Smooth muscle cell of the brain vasculature (primary cell): ENCODE results near the gene SCAMP1.
"Not testable (repeated sequence)": the region's sequence is repeated elsewhere in the genome, so short reads cannot be mapped to it uniquely, and the experiment has no call there.

Source experiments
- DNase-seq: peaks from one replicate; pipeline ENCODE4 v3.0.0-alpha.2; 2012; ENCODE audit warnings: low read depth, low spot score

Gene SCAMP1

GRCh38 chr5:78429332-78429980 lies 69.0 kb downstream of the SCAMP1 start:
- DNase-seq: no peak

- DNase-seq: no peak
These were observed 70.4 kb downstream of the SCAMP1 start for GRCh38 chr5:78430866-78431265.

- DNase-seq: no peak
These were observed 73.6 kb downstream of the SCAMP1 start for GRCh38 chr5:78433972-78434371.

- DNase-seq: no peak
These were observed 87.5 kb downstream of the SCAMP1 start for GRCh38 chr5:78447775-78448424.

GRCh38 chr5:78449103-78449502 lies 88.7 kb downstream of the SCAMP1 start:
- no peak for DNase-seq

GRCh38 chr5:78457507-78457906 lies 97.1 kb downstream of the SCAMP1 start:
- not testable (repeated sequence) for DNase-seq

GRCh38 chr5:78458843-78459242 lies 98.4 kb downstream of the SCAMP1 start:
- no peak for DNase-seq

GRCh38 chr5:78467140-78467539 lies 106.7 kb downstream of the SCAMP1 start:
- no peak for DNase-seq

GRCh38 chr5:78467752-78468357 lies 107.4 kb downstream of the SCAMP1 start:
- peak; percentile 37 for DNase-seq

- DNase-seq: no peak
These were observed 111.5 kb downstream of the SCAMP1 start for GRCh38 chr5:78471896-78472295.

- DNase-seq: no peak
These were observed 112.2 kb downstream of the SCAMP1 start for GRCh38 chr5:78472469-78473106.

- DNase-seq: no peak
These were observed 113.3 kb downstream of the SCAMP1 start for GRCh38 chr5:78473751-78474150.

- DNase-seq: no peak
These were observed 115.0 kb downstream of the SCAMP1 start for GRCh38 chr5:78475370-78475769.

GRCh38 chr5:78476795-78477194 lies 116.4 kb downstream of the SCAMP1 start:
- no peak for DNase-seq

GRCh38 chr5:78482948-78483347 lies 122.5 kb downstream of the SCAMP1 start:
- no peak for DNase-seq

- DNase-seq: no peak
These were observed 123.5 kb downstream of the SCAMP1 start for GRCh38 chr5:78483809-78484521.

GRCh38 chr5:78486218-78486617 lies 125.8 kb downstream of the SCAMP1 start:
- no peak for DNase-seq

GRCh38 chr5:78487846-78488245 lies 127.4 kb downstream of the SCAMP1 start:
- no peak for DNase-seq

GRCh38 chr5:78490709-78491485 lies 130.5 kb downstream of the SCAMP1 start:
- DNase-seq: no peak

- no peak for DNase-seq
These were observed 131.8 kb downstream of the SCAMP1 start for GRCh38 chr5:78492224-78492623.

GRCh38 chr5:78492650-78493049 lies 132.2 kb downstream of the SCAMP1 start:
- no peak for DNase-seq
